ENCODE measurements around the gene RCL1.

The RCL1 gene

GRCh38 chr9:4866239-4866969 is 73.7 kb downstream of the RCL1 start:
- Histone ChIP-seq H3K79me2 (ENCODE audit: insufficient read depth, low read length) (no peaks in the 10 kb centered on the region), H3K9ac (ENCODE audit: low read depth, low read length) (no peak overlapping the region), H2AFZ (ENCODE audit: low read depth, low read length) (no peak overlapping the region), H3K9me3 (ENCODE audit: insufficient read depth, low read length, severe bottlenecking) (no peaks in the 10 kb centered on the region), H3K27me3 (ENCODE audit: insufficient read depth, low read length, poor library complexity) (no peaks in the 10 kb centered on the region), H3K27ac (ENCODE audit: low read length) (no peak overlapping the region), H3K4me2 (ENCODE audit: insufficient read depth, low read length) (no peak overlapping the region), H3K4me3 (ENCODE audit: low read depth in 1 of 2, low read length in 2 of 2) (no peak overlapping the region), H4K20me1 (ENCODE audit: insufficient read depth, low read length) (no peaks in the 10 kb centered on the region), H3K4me1 (ENCODE audit: insufficient read depth, low read length) (no peaks in the 10 kb centered on the region), H3K36me3 (ENCODE audit: insufficient read depth, low read length) (peaks cover 9% of the 10 kb centered on the region)
- DNase-seq (no peak), ATAC-seq (ENCODE audit: insufficient read depth, low read depth) (no peak)
- TF ChIP-seq, protein P1, sequence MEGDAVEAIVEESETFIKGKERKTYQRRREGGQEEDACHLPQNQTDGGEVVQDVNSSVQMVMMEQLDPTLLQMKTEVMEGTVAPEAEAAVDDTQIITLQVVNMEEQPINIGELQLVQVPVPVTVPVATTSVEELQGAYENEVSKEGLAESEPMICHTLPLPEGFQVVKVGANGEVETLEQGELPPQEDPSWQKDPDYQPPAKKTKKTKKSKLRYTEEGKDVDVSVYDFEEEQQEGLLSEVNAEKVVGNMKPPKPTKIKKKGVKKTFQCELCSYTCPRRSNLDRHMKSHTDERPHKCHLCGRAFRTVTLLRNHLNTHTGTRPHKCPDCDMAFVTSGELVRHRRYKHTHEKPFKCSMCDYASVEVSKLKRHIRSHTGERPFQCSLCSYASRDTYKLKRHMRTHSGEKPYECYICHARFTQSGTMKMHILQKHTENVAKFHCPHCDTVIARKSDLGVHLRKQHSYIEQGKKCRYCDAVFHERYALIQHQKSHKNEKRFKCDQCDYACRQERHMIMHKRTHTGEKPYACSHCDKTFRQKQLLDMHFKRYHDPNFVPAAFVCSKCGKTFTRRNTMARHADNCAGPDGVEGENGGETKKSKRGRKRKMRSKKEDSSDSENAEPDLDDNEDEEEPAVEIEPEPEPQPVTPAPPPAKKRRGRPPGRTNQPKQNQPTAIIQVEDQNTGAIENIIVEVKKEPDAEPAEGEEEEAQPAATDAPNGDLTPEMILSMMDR (IDR thresholded peaks at IDR 0.05; ENCODE audit: borderline replicate concordance, extremely low read depth, low read length, poor library complexity, severe bottlenecking), result no peak

DNA sequence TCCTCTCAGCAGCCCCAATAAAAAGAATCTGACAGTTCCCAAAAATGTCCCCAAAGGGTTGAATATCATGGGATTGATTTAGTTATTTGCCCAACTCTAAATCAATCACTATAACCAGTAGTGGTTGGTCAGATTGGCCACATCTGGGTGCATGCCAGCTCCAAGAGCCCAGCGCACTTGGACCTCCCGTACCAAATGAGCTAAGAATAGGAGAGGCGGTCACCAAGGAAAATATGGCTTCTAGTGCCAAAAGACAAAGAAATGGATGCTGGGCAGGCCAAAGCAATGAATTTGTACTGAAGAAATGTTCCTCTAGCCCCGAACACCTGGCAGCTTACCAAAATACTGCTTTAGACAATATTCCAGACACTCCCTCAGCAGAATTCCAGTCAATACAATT is 80.3 kb downstream of the RCL1 start:
- no peaks in the 10 kb centered on the region for H3K79me2 ChIP-seq (ENCODE audit: insufficient read depth, low read length)
- H3K36me3 ChIP-seq (ENCODE audit: insufficient read depth, low read length), result no peaks in the 10 kb centered on the region
- no peak overlapping the region for H3K4me3 ChIP-seq (ENCODE audit: low read depth in 1 of 2, low read length in 2 of 2)
- no peak overlapping the region for H3K9ac ChIP-seq (ENCODE audit: low read depth, low read length)
- no peaks in the 10 kb centered on the region for H3K27me3 ChIP-seq (ENCODE audit: insufficient read depth, low read length, poor library complexity)
- DNase-seq, result no peak
- no peak for ATAC-seq (ENCODE audit: insufficient read depth, low read depth)
- no peak overlapping the region for H2AFZ ChIP-seq (ENCODE audit: low read depth, low read length)
- no peaks in the 10 kb centered on the region for H3K9me3 ChIP-seq (ENCODE audit: insufficient read depth, low read length, severe bottlenecking)
- H4K20me1 ChIP-seq (ENCODE audit: insufficient read depth, low read length), result no peaks in the 10 kb centered on the region
- TF ChIP-seq EZH2 (IDR thresholded peaks at IDR 0.05; ENCODE audit: borderline replicate concordance, low read depth, low read length, severe bottlenecking), result no peak
- TF ChIP-seq, protein P1 (IDR thresholded peaks at IDR 0.05; ENCODE audit: borderline replicate concordance, extremely low read depth, low read length, poor library complexity, severe bottlenecking), result no peak
- no peaks in the 10 kb centered on the region for H3K4me1 ChIP-seq (ENCODE audit: insufficient read depth, low read length)
- no peak overlapping the region for H3K27ac ChIP-seq (ENCODE audit: low read length)
- no peak overlapping the region for H3K4me2 ChIP-seq (ENCODE audit: insufficient read depth, low read length)

DNA sequence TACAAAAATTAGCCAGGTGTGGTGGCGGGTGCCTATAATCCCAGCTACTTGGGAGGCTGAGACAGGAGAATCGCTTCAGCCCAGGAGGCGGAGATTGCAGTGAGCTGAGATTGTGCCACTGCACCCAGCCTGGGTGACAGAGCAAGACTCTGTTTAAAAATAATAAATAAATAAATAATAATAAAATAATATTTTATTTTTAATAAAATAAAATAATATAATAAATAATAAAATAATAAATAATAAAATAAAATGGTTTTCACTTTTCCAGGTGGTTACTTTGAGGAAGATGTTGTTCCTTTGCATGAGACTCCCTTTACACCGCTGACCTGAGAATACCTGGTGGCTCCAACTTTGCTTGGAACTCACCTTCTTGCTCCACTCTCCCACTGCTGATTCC is 82.8 kb downstream of the RCL1 start:
- Histone ChIP-seq H3K79me2 (ENCODE audit: insufficient read depth, low read length) (no peaks in the 10 kb centered on the region), H3K36me3 (ENCODE audit: insufficient read depth, low read length) (no peaks in the 10 kb centered on the region), H3K9me3 (ENCODE audit: insufficient read depth, low read length, severe bottlenecking) (no peaks in the 10 kb centered on the region), H3K9ac (ENCODE audit: low read depth, low read length) (no peak overlapping the region), H3K4me2 (ENCODE audit: insufficient read depth, low read length) (no peak overlapping the region), H2AFZ (ENCODE audit: low read depth, low read length) (no peak overlapping the region), H3K27me3 (ENCODE audit: insufficient read depth, low read length, poor library complexity) (no peaks in the 10 kb centered on the region), H3K27ac (ENCODE audit: low read length) (no peak overlapping the region), H4K20me1 (ENCODE audit: insufficient read depth, low read length) (no peaks in the 10 kb centered on the region), H3K4me3 (ENCODE audit: low read depth in 1 of 2, low read length in 2 of 2) (no peak overlapping the region), H3K4me1 (ENCODE audit: insufficient read depth, low read length) (no peaks in the 10 kb centered on the region)
- ATAC-seq (ENCODE audit: insufficient read depth, low read depth) (no peak), DNase-seq (no peak)
- TF ChIP-seq, protein P1 (IDR thresholded peaks at IDR 0.05; ENCODE audit: borderline replicate concordance, extremely low read depth, low read length, poor library complexity, severe bottlenecking), result no peak
- TF ChIP-seq EZH2 (IDR thresholded peaks at IDR 0.05; ENCODE audit: borderline replicate concordance, low read depth, low read length, severe bottlenecking), result no peak

Measured in DND-41 (cell line).